ENCODE results near the gene MAP2K6. TPM values are rescaled to one million over a fixed set of nuclear protein-coding genes. Genes with fewer than 3 reads are reported as not detected.

Gene MAP2K6
- total and polyA plus RNA-seq, 2 of the 8 experiments (the other 6 are each of a cell fraction or from before 2014, with no cell fraction given): 11.0 to 44.1 TPM

- TF ChIP-seq CHD7 (IDR thresholded peaks at IDR 0.05; ENCODE audit: insufficient replicate concordance, low read length): no peak
- no peak for TF ChIP-seq BRCA1 (IDR thresholded peaks at IDR 0.05; ENCODE audit: low read depth, low read length)
- no peak for TF ChIP-seq KDM5A (IDR thresholded peaks at IDR 0.05; ENCODE audit: low read length)
- TF ChIP-seq EGR1 (IDR thresholded peaks at IDR 0.05; ENCODE audit: borderline replicate concordance, low read depth, low read length): no peak
- no peak for TF ChIP-seq MAFK (IDR thresholded peaks at IDR 0.05; ENCODE audit: low read depth, low read length)
- TF ChIP-seq SRF (IDR thresholded peaks at IDR 0.05; ENCODE audit: low read depth, low read length): no peak
- TF ChIP-seq SP2 (IDR thresholded peaks at IDR 0.05; ENCODE audit: low read length): no peak
- no peak for TF ChIP-seq NANOG (IDR thresholded peaks at IDR 0.05; ENCODE audit: insufficient read depth, low read depth, low read length, poor library complexity, severe bottlenecking)
- TF ChIP-seq SP4 (IDR thresholded peaks at IDR 0.05; ENCODE audit: low read length): no peak
- TF ChIP-seq ASH2L (IDR thresholded peaks at IDR 0.05; ENCODE audit: low read length): no peak
Measured at GRCh38 chr17:69499318-69499717, 84.8 kb downstream of the MAP2K6 start (continued).

Data from H1 (cell line).